GM12878 (cell line): ENCODE data around the gene DNAJC5G. TPM values are rescaled to one million over a fixed set of nuclear protein-coding genes. Genes with fewer than 3 reads are reported as not detected.

Experiments
- ATAC-seq: fragments of 200-7000 bp; cut with Tn5 transposase; 3 replicates; pipeline ENCODE4 v1.9.1; 2020; ENCODE audit warnings: mild to moderate bottlenecking, moderate library complexity
- BruUV-seq: library from RNA; stranded (reverse); fragments of 400-500 nt; replicated peaks from 2 replicates; lab custom pipeline; 2021; lab: Mats Ljungman, UMichigan
- CTCF ChIA-PET: fragments of 300-600 bp; sonication (Branson Sonifier 250); formaldehyde crosslinking; extraction: SDS; loops from one replicate; lab custom pipeline; 2021; ENCODE audit warnings: inconsistent platforms; lab: Yijun Ruan, JAX
- POLR2A ChIA-PET: fragments of 350-600 bp; formaldehyde crosslinking; extraction: SDS; loops from one replicate; lab custom pipeline; 2021; ENCODE audit warnings: inconsistent platforms; lab: Charles Lee
- RAD21 ChIA-PET: fragments of 300-600 bp; sonication (Branson Sonifier 250); formaldehyde crosslinking; loops from one replicate; lab custom pipeline; 2023; ENCODE audit warnings: antibody characterized with exemption; ENCODE audit not compliant: unreplicated experiment; lab: Charles Lee
- SMC1A ChIA-PET: fragments of 300-600 bp; sonication (Branson Sonifier 250); formaldehyde crosslinking; loops from one replicate; lab custom pipeline; 2023; ENCODE audit not compliant: unreplicated experiment, uncharacterized antibody; lab: Charles Lee
- DNase-seq: peaks from one replicate; pipeline ENCODE4 v3.0.0-alpha.2; 2011; ENCODE audit warnings: low read depth, low spot score
- FAIRE-seq: peaks from 3 replicates; lab custom pipeline; 2011; peaks lifted over from hg19 to GRCh38; lab: Jason Lieb, UNC
- H2AFZ ChIP-seq: 2 replicates; pipeline ENCODE4 v1.6.0; 2011; ENCODE audit warnings: low read depth, low read length, control low read depth; ENCODE audit not compliant: control insufficient read depth
- H3K27ac ChIP-seq: 2 replicates; pipeline ENCODE4 v1.5.1; 2011; ENCODE audit warnings: control low read depth; ENCODE audit not compliant: control insufficient read depth, insufficient read depth
- H3K27me3 ChIP-seq, 2 experiments: replicated peaks in 1 of 2; 2 replicates each; pipeline versions ENCODE4 v1.6.0 to v1.6.1; 2011; ENCODE audit warnings: low read length in 1 of 2; ENCODE audit not compliant: control insufficient read depth in 2 of 2, insufficient read depth in 2 of 2
- H3K36me3 ChIP-seq, 2 experiments: 2 replicates each; pipeline ENCODE4 v1.5.1; 2011; ENCODE audit warnings: low read length in 1 of 2; ENCODE audit not compliant: control insufficient read depth in 2 of 2, insufficient read depth in 2 of 2
- H3K4me1 ChIP-seq: 2 replicates; pipeline ENCODE4 v1.6.1; 2011; ENCODE audit warnings: mild to moderate bottlenecking, low read length, moderate library complexity, mixed read lengths; ENCODE audit not compliant: control insufficient read depth, insufficient read depth
- H3K4me2 ChIP-seq: 2 replicates; pipeline ENCODE4 v1.6.0; 2011; ENCODE audit warnings: control low read depth; ENCODE audit not compliant: control insufficient read depth, insufficient read depth
- H3K4me3 ChIP-seq: fragments of 200-600 bp; sonication (generic); 2 replicates; pipeline ENCODE4 v1.5.1; 2016
- H3K79me2 ChIP-seq: 2 replicates; pipeline ENCODE4 v1.6.0; 2011; ENCODE audit warnings: low read length; ENCODE audit not compliant: control insufficient read depth, insufficient read depth
- H3K9ac ChIP-seq: 2 replicates; pipeline ENCODE4 v1.8.0; 2011; ENCODE audit warnings: low read length, control low read depth, mixed read lengths; ENCODE audit not compliant: control insufficient read depth, insufficient read depth
- H3K9me3 ChIP-seq: replicated peaks from 3 replicates; pipeline ENCODE4 v1.5.1; 2011; ENCODE audit warnings: mild to moderate bottlenecking, low read length; ENCODE audit not compliant: control insufficient read depth, insufficient read depth
- H4K20me1 ChIP-seq: 2 replicates; pipeline ENCODE4 v1.6.0; 2011; ENCODE audit not compliant: control insufficient read depth, insufficient read depth
- CBX5 ChIP-seq: sonication (generic); IDR thresholded peaks from 2 replicates; pipeline ENCODE4 v1.6.1; 2016; ENCODE audit warnings: low read depth, moderate library complexity, mild to moderate bottlenecking, inconsistent platforms
- DPF2 ChIP-seq: fragments of 450-650 bp; IDR thresholded peaks from 2 replicates; pipeline ENCODE4 v1.6.1; 2017; ENCODE audit warnings: mild to moderate bottlenecking
- EZH2 ChIP-seq: IDR thresholded peaks from 2 replicates; pipeline ENCODE4 v1.6.1; 2012; ENCODE audit warnings: low read depth, mild to moderate bottlenecking, control low read depth, inconsistent platforms, low read length, borderline replicate concordance; ENCODE audit not compliant: control insufficient read depth
- FOXK2 ChIP-seq: fragments of 450-650 bp; IDR thresholded peaks from 2 replicates; pipeline ENCODE4 v1.6.1; 2017; ENCODE audit warnings: mild to moderate bottlenecking, moderate library complexity
- HDAC6 ChIP-seq: fragments of 200-600 bp; sonication (generic); IDR thresholded peaks from one replicate; pipeline ENCODE4 v1.8.0; 2017; ENCODE audit warnings: antibody characterized with exemption; ENCODE audit not compliant: unreplicated experiment
- JUNB ChIP-seq: IDR thresholded peaks from 2 replicates; pipeline ENCODE4 v1.6.1; 2016; ENCODE audit warnings: antibody characterized with exemption, mild to moderate bottlenecking
- MTA2 ChIP-seq: fragments of 450-650 bp; IDR thresholded peaks from 2 replicates; pipeline ENCODE4 v1.6.1; 2016; ENCODE audit warnings: low read depth, mild to moderate bottlenecking, moderate library complexity
- MXI1 ChIP-seq: fragments of 150-350 bp; IDR thresholded peaks from 2 replicates; pipeline ENCODE4 v1.6.1; 2011; ENCODE audit warnings: low read depth, mild to moderate bottlenecking, inconsistent platforms, low read length, improper control_type of control experiment
- MYB ChIP-seq: fragments of 150-350 bp; IDR thresholded peaks from 2 replicates; pipeline ENCODE4 v1.6.1; 2014; ENCODE audit warnings: mild to moderate bottlenecking, low read depth, low read length, borderline replicate concordance
- NBN ChIP-seq: fragments of 450-650 bp; IDR thresholded peaks from 2 replicates; pipeline ENCODE4 v1.6.1; 2016
- PAX8 ChIP-seq: fragments of 450-650 bp; IDR thresholded peaks from 2 replicates; pipeline ENCODE4 v1.6.1; 2017; ENCODE audit warnings: mild to moderate bottlenecking, moderate library complexity
- POLR2A ChIP-seq: IDR thresholded peaks from 2 replicates; pipeline ENCODE4 v1.6.1; 2011; ENCODE audit warnings: low read depth, mild to moderate bottlenecking, low read length
- POLR2AphosphoS5 ChIP-seq: IDR thresholded peaks from 2 replicates; pipeline ENCODE4 v1.6.1; 2011; ENCODE audit warnings: mild to moderate bottlenecking, low read length, inconsistent platforms
- RFX5 ChIP-seq: IDR thresholded peaks from 2 replicates; pipeline ENCODE4 v1.6.1; 2011; ENCODE audit warnings: low read depth, low read length, improper control_type of control experiment
- SMARCA5 ChIP-seq: fragments of 450-650 bp; IDR thresholded peaks from 2 replicates; pipeline ENCODE4 v1.6.1; 2017; ENCODE audit warnings: mild to moderate bottlenecking
- STAT1 ChIP-seq: fragments of 450-650 bp; conservative IDR thresholded peaks from 2 replicates; pipeline ENCODE4 v1.6.1; 2014; ENCODE audit warnings: antibody characterized with exemption, mild to moderate bottlenecking
- STAT3 ChIP-seq: IDR thresholded peaks from 2 replicates; pipeline ENCODE4 v1.6.1; 2011; ENCODE audit warnings: low read depth, low read length, improper control_type of control experiment
- TARDBP ChIP-seq: IDR thresholded peaks from 2 replicates; pipeline ENCODE4 v1.6.1; 2016; ENCODE audit warnings: borderline replicate concordance
- in situ Hi-C: fragments of 300-500 bp; cut with MboI; formaldehyde crosslinking; loops from 9 replicates; pipeline ENCODE4 v1.14.3; 2018; ENCODE audit warnings: mixed read lengths
- intact Hi-C: fragments of 100-400 bp; cut with micrococcal nuclease; formaldehyde crosslinking; loops from one replicate; pipeline ENCODE4 v1.14.2; 2022; ENCODE audit not compliant: unreplicated experiment
- polyA plus RNA-seq, 11 experiments: library from polyadenylated mRNA; depleted of rRNA in 4 of 11; unstranded in 6 of 11; stranded (reverse) in 5 of 11; fragments of >200 nt; fragmentation: Nextera tagmentation in 4 of 11; fragmentation: Illumina TruSeq in 1 of 11; extraction: Ambion mirVana in 4 of 11; extraction: Trizol in 1 of 11; gene quantifications; 1 replicate in 1 of 11; 2 replicates in 10 of 11; pipeline versions ENCODE4 v1.2.1 to v1.2.3, GENCODE V29; 2011 to 2016; ENCODE audit warnings: inconsistent platforms in 2 of 11, missing spikeins in 2 of 11, low read depth in 1 of 11
- total RNA-seq, 4 experiments: library from RNA; depleted of rRNA in 3 of 4; stranded (reverse); fragments of >200 nt in 3 of 4; fragmentation: Illumina TruSeq in 1 of 4; extraction: Trizol in 1 of 4; gene quantifications; 2 replicates each; pipeline versions ENCODE4 v1.2.1 to v1.2.3, GENCODE V29; 2013 to 2021
- TF ChIP-seq, protein P1 (sequence below): fragments of 450-650 bp; IDR thresholded peaks from 2 replicates; pipeline ENCODE4 v1.6.1; 2017; ENCODE audit warnings: mild to moderate bottlenecking, low read depth, inconsistent platforms; ENCODE audit not compliant: poor library complexity, severe bottlenecking
- TF ChIP-seq, protein P2 (sequence below): IDR thresholded peaks from 2 replicates; pipeline ENCODE4 v1.6.1; 2011; ENCODE audit warnings: borderline replicate concordance, low read depth, mild to moderate bottlenecking, moderate library complexity, low read length; ENCODE audit not compliant: insufficient read depth, poor library complexity, severe bottlenecking

DNAJC5G gene
- total and polyA plus RNA-seq, 10 of the 15 experiments (the other 5 are each of a cell fraction or from before 2014, with no cell fraction given): not detected

- TF ChIP-seq POLR2AphosphoS5 (no peak), PAX8 (no peak)
- TF ChIP-seq, all 136 proteins: peak for 10
Measured at GRCh38 chr2:27264753-27265535, 10.3 kb upstream of the DNAJC5G start (continued).

DNA sequence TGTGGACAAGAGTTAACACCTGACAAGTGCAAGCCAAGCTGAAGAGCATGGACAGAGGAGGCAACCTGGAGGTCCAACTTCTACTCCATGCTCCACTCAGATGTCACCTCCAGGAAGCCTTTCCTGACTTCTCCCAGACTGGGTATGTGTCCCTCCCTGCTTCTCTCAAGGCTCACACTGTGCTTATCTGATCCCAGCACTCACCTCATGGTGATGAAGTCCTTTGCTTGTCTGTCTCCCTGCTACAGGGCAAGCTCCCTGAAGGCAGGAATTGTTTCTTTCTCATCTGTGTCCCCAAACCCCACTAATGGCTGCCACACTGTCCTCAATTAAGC, 9.7 kb upstream of the DNAJC5G start:
- Histone ChIP-seq H4K20me1 (no peaks in the 10 kb centered on the region), H3K9ac (no peak overlapping the region), H3K79me2 (no peaks in the 10 kb centered on the region), H3K9me3 (no peaks in the 10 kb centered on the region), H3K4me3 (no peak overlapping the region), H3K27ac (no peak overlapping the region), H3K4me1 (peaks cover 19% of the 10 kb centered on the region), H3K36me3 (no peaks in the 10 kb centered on the region), H3K27me3 (peaks cover 21 to 40% of the 10 kb centered on the region in 2 experiments), H2AFZ (no peak overlapping the region), H3K4me2 (no peak overlapping the region)
- no TSS peak for BruUV-seq
- ATAC-seq (no peak), DNase-seq (no peak), FAIRE-seq (no peak)
- ChIA-PET RAD21 (interaction anchor here (1.9 to 3.6 kb wide), 2 partner anchors 8 to 15 kb away, joined by 5 to 16 read pairs; no protein-coding TSS in a partner anchor), POLR2A (no interaction called here), SMC1A (interaction anchor here (1.6 to 4.2 kb wide), 2 partner anchors 14 to 37 kb away, joined by 3 to 20 read pairs; no protein-coding TSS in a partner anchor), CTCF (interaction anchor here (0.7 to 7.9 kb wide), 7 partner anchors 8 to 418 kb away, joined by 3 to 52 read pairs (median 6); no protein-coding TSS in a partner anchor)
- in situ Hi-C loops: no loop called here
- intact Hi-C loops: no loop called here
- no peak for TF ChIP-seq FOXK2
- TF ChIP-seq, protein P1, sequence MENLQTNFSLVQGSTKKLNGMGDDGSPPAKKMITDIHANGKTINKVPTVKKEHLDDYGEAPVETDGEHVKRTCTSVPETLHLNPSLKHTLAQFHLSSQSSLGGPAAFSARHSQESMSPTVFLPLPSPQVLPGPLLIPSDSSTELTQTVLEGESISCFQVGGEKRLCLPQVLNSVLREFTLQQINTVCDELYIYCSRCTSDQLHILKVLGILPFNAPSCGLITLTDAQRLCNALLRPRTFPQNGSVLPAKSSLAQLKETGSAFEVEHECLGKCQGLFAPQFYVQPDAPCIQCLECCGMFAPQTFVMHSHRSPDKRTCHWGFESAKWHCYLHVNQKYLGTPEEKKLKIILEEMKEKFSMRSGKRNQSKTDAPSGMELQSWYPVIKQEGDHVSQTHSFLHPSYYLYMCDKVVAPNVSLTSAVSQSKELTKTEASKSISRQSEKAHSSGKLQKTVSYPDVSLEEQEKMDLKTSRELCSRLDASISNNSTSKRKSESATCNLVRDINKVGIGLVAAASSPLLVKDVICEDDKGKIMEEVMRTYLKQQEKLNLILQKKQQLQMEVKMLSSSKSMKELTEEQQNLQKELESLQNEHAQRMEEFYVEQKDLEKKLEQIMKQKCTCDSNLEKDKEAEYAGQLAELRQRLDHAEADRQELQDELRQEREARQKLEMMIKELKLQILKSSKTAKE: no peak
- TF ChIP-seq MTA2: no peak
- TF ChIP-seq RFX5: no peak
- TF ChIP-seq DPF2: no peak
- TF ChIP-seq TARDBP: no peak
- no peak for TF ChIP-seq HDAC6
- no peak for TF ChIP-seq MXI1
- TF ChIP-seq SMARCA5: no peak
- no peak for TF ChIP-seq POLR2A
- no peak for TF ChIP-seq CBX5
- TF ChIP-seq EZH2: no peak
- TF ChIP-seq STAT1: no peak
- TF ChIP-seq, protein P2, sequence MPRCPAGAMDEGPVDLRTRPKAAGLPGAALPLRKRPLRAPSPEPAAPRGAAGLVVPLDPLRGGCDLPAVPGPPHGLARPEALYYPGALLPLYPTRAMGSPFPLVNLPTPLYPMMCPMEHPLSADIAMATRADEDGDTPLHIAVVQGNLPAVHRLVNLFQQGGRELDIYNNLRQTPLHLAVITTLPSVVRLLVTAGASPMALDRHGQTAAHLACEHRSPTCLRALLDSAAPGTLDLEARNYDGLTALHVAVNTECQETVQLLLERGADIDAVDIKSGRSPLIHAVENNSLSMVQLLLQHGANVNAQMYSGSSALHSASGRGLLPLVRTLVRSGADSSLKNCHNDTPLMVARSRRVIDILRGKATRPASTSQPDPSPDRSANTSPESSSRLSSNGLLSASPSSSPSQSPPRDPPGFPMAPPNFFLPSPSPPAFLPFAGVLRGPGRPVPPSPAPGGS: no peak
- no peak for TF ChIP-seq NBN
- no peak for TF ChIP-seq MYB
- no peak for TF ChIP-seq JUNB
- no peak for TF ChIP-seq STAT3
